ENCODE results near the gene SNX30. TPM values are rescaled to one million over a fixed set of nuclear protein-coding genes. Genes with fewer than 3 reads are reported as not detected.

Gene SNX30
- total RNA-seq, 1 experiment from 2014 or later: 32.5 TPM

DNA sequence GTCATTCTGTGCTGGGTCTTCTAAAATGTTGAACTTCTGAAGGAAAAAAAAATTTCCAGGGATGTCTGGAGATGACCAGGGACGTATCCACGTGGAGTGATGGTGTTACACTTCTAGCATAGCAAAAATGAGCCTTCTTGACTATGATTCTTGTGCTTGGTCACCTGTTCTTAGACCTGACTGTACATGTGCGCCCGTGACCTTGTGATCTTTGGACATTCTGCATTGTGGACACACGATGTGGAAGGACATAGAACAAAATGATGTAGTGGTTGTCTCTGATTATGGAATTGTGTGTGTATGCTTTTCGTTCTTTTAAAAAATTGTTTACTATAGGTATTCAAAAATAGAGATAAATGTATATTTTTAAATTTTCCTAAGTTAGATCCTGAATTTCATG lies 61.0 kb downstream of the SNX30 start:
- no peak overlapping the region for H2AFZ ChIP-seq
- H3K4me3 ChIP-seq: no peak overlapping the region
- no peaks in the 10 kb centered on the region for H3K9me2 ChIP-seq (ENCODE audit: insufficient read depth)
- no peak for DNase-seq
- no peaks in the 10 kb centered on the region for H3K27me3 ChIP-seq (ENCODE audit: insufficient read depth, low read depth)
- TF ChIP-seq EZH2 (IDR thresholded peaks at IDR 0.05; ENCODE audit: low read depth): no peak
- TF ChIP-seq, protein P1, sequence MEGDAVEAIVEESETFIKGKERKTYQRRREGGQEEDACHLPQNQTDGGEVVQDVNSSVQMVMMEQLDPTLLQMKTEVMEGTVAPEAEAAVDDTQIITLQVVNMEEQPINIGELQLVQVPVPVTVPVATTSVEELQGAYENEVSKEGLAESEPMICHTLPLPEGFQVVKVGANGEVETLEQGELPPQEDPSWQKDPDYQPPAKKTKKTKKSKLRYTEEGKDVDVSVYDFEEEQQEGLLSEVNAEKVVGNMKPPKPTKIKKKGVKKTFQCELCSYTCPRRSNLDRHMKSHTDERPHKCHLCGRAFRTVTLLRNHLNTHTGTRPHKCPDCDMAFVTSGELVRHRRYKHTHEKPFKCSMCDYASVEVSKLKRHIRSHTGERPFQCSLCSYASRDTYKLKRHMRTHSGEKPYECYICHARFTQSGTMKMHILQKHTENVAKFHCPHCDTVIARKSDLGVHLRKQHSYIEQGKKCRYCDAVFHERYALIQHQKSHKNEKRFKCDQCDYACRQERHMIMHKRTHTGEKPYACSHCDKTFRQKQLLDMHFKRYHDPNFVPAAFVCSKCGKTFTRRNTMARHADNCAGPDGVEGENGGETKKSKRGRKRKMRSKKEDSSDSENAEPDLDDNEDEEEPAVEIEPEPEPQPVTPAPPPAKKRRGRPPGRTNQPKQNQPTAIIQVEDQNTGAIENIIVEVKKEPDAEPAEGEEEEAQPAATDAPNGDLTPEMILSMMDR (conservative IDR thresholded peaks at IDR 0.05): no peak
- H4K20me1 ChIP-seq (ENCODE audit: insufficient read depth): 0 out of 2 replicates have a peak, but pooled peaks cover 4% of the 10 kb centered on the region
- H3K36me3 ChIP-seq (ENCODE audit: low read depth): no peaks in the 10 kb centered on the region
- ChIA-PET POLR2A (ENCODE audit: unreplicated experiment) (no interaction called here), CTCF (no interaction called here)
- no peaks in the 10 kb centered on the region for H3F3A ChIP-seq (ENCODE audit: insufficient read depth, low read depth)
- BruUV-seq (replicated peaks): no TSS peak
- H3K9me3 ChIP-seq (ENCODE audit: insufficient read depth, low read depth): no peaks in the 10 kb centered on the region
- H3K27ac ChIP-seq: no peak overlapping the region
- no peaks in the 10 kb centered on the region for H3K4me1 ChIP-seq (replicated peaks; ENCODE audit: insufficient read depth)
- intact Hi-C loops (cut with micrococcal nuclease; ENCODE audit: unreplicated experiment): no loop called here
- no peak overlapping the region for H3K4me2 ChIP-seq
- no peaks in the 10 kb centered on the region for H3K79me2 ChIP-seq (ENCODE audit: low read depth)

DNA sequence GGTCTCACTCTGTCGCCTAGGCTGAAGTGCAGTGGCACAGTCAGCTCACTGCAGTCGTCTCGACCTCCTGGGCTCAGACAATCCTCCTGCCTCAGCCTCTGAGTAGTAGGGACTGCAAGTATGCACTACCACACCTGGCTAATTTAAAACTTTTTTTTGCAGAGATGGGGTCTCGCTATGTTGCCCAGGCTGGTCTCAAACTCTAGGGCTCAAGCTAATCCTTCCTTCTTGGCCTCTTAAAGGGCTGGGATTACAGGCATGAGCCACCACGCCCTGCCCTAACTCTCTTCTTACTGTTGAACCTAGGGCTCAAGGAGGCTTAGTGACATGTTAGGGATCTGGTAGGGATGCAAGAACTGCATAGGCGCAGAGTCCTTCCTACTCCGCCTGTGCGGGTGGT lies 65.3 kb downstream of the SNX30 start:
- CTCF ChIA-PET: no interaction called here
- intact Hi-C loops (cut with micrococcal nuclease; ENCODE audit: unreplicated experiment): no loop called here
- H2AFZ ChIP-seq: no peak overlapping the region

DNA sequence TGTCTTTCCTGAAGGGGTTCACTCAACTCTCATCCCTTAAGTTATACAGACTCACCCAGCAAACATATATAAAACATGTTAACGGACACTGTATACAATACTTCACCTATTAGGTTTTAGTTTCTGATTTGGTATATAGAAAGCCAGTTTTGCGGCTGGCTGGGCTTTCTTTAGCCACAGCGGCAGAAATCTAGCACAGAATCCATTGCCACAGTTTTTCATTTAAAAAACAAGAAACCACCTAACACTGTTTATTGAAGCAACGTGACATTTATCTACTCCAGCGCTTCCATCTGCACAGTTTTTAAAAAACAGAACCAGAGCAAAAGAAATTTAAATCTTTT lies 67.3 kb downstream of the SNX30 start:
- Histone ChIP-seq H3K36me3 (ENCODE audit: low read depth) (no peaks in the 10 kb centered on the region), H4K20me1 (ENCODE audit: insufficient read depth) (peaks cover 4% of the 10 kb centered on the region; the same call in 1 of the 2 replicates), H3K9me2 (ENCODE audit: insufficient read depth) (no peaks in the 10 kb centered on the region), H3K4me1 (replicated peaks; ENCODE audit: insufficient read depth) (no peaks in the 10 kb centered on the region), H3K27ac (no peak overlapping the region), H3F3A (ENCODE audit: insufficient read depth, low read depth) (0 out of 2 replicates have a peak, but pooled peaks cover 6% of the 10 kb centered on the region), H3K4me3 (no peak overlapping the region), H2AFZ (no peak overlapping the region), H3K9me3 (ENCODE audit: insufficient read depth, low read depth) (no peaks in the 10 kb centered on the region), H3K4me2 (no peak overlapping the region), H3K79me2 (ENCODE audit: low read depth) (no peaks in the 10 kb centered on the region), H3K27me3 (ENCODE audit: insufficient read depth, low read depth) (no peaks in the 10 kb centered on the region)
- intact Hi-C loops (cut with micrococcal nuclease; ENCODE audit: unreplicated experiment): no loop called here
- CTCF ChIA-PET: no interaction called here
- BruUV-seq (replicated peaks): no TSS peak
- POLR2A ChIA-PET (ENCODE audit: unreplicated experiment): no interaction called here
- DNase-seq: no peak
- no peak for TF ChIP-seq EZH2 (IDR thresholded peaks at IDR 0.05; ENCODE audit: low read depth)

More for the DNA sequence above, 65.3 kb downstream of the SNX30 start:
- Histone ChIP-seq H3K27ac (no peak overlapping the region), H3K36me3 (ENCODE audit: low read depth) (no peaks in the 10 kb centered on the region), H3K9me3 (ENCODE audit: insufficient read depth, low read depth) (no peaks in the 10 kb centered on the region), H3K4me3 (no peak overlapping the region), H3K79me2 (ENCODE audit: low read depth) (no peaks in the 10 kb centered on the region), H3K4me1 (replicated peaks; ENCODE audit: insufficient read depth) (no peaks in the 10 kb centered on the region), H3K9me2 (ENCODE audit: insufficient read depth) (no peaks in the 10 kb centered on the region), H3F3A (ENCODE audit: insufficient read depth, low read depth) (0 out of 2 replicates have a peak, but pooled peaks cover 6% of the 10 kb centered on the region), H4K20me1 (ENCODE audit: insufficient read depth) (peaks cover under 1% of the 10 kb centered on the region; the same call in 1 of the 2 replicates), H3K4me2 (no peak overlapping the region), H3K27me3 (ENCODE audit: insufficient read depth, low read depth) (no peaks in the 10 kb centered on the region)
- TF ChIP-seq, protein P1 (conservative IDR thresholded peaks at IDR 0.05): no peak
- TF ChIP-seq EZH2 (IDR thresholded peaks at IDR 0.05; ENCODE audit: low read depth): no peak
- BruUV-seq (replicated peaks): no TSS peak
- POLR2A ChIA-PET (ENCODE audit: unreplicated experiment): interaction anchor here (0.6 kb wide), 1 partner anchor 75 kb away, joined by 7 read pairs; no protein-coding TSS in a partner anchor
- no peak for DNase-seq
